Skeletal muscle cell (primary cell): ENCODE measurements around the gene DTL.

Experiments
- DNase-seq: peaks from one replicate; pipeline ENCODE4 v3.0.0-alpha.2; 2010; ENCODE audit warnings: low read depth
- H3K4me3 ChIP-seq: 2 replicates; pipeline ENCODE4 v1.5.1; 2011; ENCODE audit warnings: low read depth, mild to moderate bottlenecking, control low read depth, low read length, moderate library complexity

Gene DTL

DNA sequence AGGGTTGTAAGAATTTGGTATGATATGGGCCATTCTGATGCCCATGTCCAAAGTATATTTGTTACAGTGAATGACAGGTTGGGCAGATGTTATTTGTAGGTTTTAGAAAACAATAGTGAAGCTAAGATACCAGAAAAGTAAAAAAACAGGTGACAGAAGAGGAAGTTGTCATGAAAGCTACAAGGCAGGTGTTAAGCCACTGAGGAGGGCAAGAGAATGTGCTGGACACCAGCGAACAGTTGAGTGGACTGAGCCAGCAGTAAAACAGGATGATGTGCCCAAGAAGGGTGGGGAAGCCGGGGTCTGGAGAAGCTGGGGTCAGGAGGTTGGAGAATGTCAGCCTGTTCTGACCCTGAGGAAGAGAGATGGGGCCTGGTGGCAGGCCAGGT lies 83.3 kb downstream of the DTL start:
- no peak for DNase-seq
- H3K4me3 ChIP-seq = no peak overlapping the region

- H3K4me3 ChIP-seq = no peak overlapping the region
- no peak for DNase-seq
Observed at GRCh38 chr1:212119397-212119837, 83.9 kb downstream of the DTL start.

DNA sequence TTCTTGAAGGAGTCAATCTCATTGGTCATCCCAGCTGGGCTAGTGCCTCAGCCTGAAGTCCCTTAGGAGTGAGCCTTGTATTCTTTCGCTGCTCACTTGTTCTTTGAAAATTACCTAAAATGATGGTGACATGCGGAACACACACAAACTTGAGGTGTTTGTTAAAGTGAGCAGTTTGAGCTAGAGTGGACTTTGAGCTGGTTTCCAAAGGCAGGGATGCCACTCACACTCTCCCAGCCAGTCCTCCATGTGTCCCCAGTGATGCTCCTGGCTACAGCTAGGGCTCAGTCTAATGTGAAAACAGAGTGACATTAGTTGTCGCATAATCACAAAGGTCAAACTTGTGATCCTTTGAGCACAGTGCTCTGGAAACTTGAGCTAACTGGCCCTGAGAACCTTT lies 84.3 kb downstream of the DTL start:
- H3K4me3 ChIP-seq = no peak overlapping the region
- DNase-seq = no peak

- no peak overlapping the region for H3K4me3 ChIP-seq
- DNase-seq = no peak
Observed at GRCh38 chr1:212121779-212122178, 86.2 kb downstream of the DTL start.

GRCh38 chr1:212124690-212125582 lies 89.4 kb downstream of the DTL start:
- no peak overlapping the region for H3K4me3 ChIP-seq
- DNase-seq = no peak

- H3K4me3 ChIP-seq = no peak overlapping the region
- no peak for DNase-seq
Observed at GRCh38 chr1:212125654-212126053, 90.1 kb downstream of the DTL start.

GRCh38 chr1:212127221-212127620 lies 91.7 kb downstream of the DTL start:
- no peak overlapping the region for H3K4me3 ChIP-seq

GRCh38 chr1:212129781-212130180 lies 94.2 kb downstream of the DTL start:
- no peak overlapping the region for H3K4me3 ChIP-seq
- DNase-seq = no peak

More at GRCh38 chr1:212127221-212127620, 91.7 kb downstream of the DTL start:
- no peak for DNase-seq

DNA sequence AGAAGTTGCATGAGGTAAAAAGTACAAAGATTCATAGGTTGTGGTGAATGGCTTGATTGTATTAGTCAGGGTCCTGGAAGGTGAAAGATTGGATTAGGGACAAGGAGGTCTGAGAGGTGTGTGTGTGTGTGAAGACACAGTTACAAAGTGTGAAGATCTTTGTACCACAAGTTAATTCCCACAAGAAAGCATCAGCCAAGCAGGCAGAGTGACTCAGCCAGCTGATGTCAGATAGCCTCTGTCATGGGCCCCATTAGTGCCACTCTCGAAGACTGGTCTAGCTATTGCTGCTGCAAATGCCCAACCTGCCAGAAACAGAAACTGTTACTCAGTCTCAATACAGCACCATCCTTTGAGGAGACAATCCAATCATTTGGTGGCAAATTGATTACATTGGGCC lies 96.5 kb downstream of the DTL start:
- no peak overlapping the region for H3K4me3 ChIP-seq
- no peak for DNase-seq

- no peak for DNase-seq
- H3K4me3 ChIP-seq = no peak overlapping the region
Observed at GRCh38 chr1:212133319-212133718, 97.8 kb downstream of the DTL start.

GRCh38 chr1:212135166-212135565 lies 99.6 kb downstream of the DTL start:
- DNase-seq = no peak
- H3K4me3 ChIP-seq = no peak overlapping the region

DNA sequence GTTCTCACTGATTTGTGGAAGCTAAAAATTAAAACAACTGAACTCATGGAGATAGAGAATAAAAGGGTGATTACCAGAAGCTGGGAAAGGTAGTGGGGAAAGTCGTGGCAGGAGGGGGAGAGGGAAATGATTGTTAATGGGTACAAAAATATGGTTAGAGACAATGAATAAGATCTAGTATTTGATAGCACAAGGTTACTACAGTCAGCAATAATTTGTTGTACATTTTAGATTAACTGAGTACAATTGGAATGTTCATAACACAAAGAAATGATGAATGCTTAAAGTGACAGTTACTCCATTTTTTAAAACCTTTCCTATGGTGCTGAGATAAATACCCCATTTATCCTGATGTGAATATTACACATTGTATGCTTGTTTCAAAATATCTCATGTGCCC lies 102.3 kb downstream of the DTL start:
- no peak for DNase-seq
- H3K4me3 ChIP-seq = no peak overlapping the region

DNA sequence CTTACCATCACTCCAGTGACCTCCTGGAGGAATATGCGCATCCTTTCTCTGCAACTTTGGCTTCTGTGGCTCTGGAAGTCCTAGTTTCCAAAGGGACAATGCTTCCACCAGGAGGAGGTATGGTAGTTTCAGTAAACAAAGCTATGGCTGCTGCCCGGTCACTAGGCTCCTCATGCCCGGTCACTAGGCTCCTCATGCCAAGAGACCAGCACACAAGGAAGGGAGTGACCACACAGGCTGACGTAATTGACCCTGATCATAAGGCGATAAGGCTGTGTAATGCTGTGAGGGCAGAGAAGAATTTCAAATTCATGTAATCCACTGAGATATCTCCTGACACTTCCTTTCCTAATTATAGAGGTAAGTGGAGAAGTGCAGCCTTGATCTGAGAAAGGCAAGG lies 102.9 kb downstream of the DTL start:
- H3K4me3 ChIP-seq = no peak overlapping the region
- no peak for DNase-seq

DNA sequence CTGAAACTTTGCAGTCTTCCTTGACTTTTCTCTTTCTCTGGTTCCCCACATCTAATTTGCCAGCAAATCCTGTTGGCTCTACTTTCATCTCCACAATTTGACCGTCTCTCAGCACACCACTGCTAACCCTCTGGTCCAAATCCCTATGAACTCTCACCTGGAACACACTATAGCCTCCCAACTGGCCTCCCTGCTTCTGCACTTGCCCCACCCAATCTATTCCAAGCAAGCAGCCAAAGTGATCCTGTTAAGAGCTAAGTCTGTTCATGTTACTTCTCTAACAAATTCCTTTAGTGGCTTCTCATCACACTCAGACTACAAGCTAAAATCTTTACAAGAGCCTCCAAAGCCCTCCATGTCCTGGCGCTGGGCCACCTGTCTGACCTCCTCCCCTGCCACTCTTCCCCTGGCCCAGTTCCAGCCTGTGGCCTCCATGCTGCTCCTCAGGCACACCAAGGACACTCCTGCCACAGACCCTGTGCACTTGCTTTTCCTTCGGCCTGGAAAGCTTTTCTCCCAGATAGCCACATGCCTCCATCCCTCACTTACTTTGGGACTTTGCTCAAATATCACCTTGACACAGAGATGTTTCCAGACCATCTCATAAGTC lies 104.1 kb downstream of the DTL start:
- no peak for DNase-seq
- no peak overlapping the region for H3K4me3 ChIP-seq

GRCh38 chr1:212141404-212141803 lies 105.9 kb downstream of the DTL start:
- DNase-seq = no peak
- no peak overlapping the region for H3K4me3 ChIP-seq

DNA sequence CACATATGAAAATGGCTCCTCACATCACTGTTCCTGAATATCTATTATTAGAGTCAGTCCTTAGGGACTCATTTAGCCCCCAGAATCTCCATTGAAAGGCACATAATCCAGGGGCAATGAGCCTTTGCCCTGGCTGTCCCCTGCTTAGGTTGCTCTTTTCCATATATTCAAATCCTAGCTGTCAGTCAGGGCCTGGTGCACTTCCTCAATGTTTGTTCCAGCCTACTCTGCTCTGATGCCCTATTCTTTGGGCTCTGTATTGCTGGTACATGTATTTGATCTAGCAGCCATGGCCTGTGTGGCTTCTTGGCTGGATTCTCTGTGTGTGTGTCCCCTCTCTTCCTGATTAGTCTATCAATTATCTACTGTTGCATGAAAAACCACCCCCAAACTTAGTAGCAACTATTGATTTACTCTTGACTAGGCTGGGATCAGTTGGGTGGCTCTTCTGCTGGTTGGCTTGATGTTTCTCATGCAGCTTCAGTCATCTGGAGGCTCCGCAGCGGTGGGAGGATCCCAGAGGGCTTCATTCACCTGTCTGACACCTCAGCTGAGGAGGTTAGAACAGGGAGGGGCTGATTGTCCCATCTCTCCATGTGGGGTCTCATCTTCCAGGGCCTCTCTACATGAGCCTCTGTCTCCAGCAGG lies 107.5 kb downstream of the DTL start:
- no peak for DNase-seq
- H3K4me3 ChIP-seq = no peak overlapping the region

DNA sequence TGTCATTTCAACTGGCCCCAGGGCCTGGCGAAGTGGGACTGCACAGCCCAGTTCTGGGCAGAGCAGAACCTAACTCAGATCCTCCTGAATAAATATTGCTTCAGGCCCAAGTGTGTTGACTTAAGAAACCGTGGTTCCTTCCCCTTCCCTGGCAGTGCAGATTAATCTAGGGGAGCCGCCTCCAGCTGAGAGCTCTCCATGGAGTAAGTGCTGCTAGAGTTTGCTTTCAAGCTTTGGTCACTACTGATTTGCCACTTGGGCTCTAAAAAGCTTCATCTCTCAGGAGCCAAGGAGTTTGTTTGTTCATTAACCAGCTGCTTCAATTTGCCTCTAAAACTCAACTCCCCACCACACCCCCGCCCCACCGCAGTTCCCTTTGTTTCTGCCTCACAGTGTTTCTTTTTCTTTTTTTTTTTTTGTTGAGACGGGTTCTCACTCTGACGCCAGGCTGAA lies 112.1 kb downstream of the DTL start:
- no peak for DNase-seq
- H3K4me3 ChIP-seq = no peak overlapping the region

DNA sequence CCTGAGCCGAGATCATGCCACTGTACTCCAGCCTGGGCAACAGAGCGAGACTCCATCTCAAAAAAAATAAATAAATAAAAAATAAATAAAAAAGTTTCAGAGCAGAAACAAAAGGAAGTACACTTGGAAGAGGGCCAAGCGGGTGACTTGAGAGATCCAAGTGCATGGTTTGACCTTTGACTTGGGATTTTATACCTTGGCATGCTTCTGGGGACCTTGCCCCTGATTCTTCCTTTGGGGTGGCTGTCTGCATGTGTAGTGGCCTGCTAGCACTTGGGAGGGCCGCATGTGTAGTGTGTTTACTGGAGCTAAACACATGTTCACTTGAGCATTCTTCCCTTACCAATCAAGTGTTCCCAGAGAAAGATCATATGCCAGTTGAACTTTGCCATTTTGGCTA lies 114.0 kb downstream of the DTL start:
- DNase-seq = no peak
- no peak overlapping the region for H3K4me3 ChIP-seq

DNA sequence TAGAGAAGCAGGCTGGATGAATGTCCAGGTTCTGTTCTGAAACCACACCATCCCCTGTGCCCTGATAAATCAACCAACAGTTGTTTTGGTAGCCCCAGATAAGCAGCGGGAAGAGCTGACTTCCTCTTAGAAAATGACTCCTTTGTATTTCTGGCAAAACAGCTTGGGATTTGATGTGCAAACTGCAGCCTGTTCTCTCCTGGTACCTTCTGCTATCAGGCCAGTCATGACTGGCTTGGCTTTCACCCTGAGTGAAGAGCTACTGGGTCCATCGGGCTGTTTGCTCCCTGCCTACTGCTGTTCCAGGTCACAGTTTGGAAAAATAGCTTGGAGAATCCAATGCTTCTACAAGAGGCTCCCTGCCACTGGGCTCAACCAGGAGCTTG lies 116.8 kb downstream of the DTL start:
- no peak for DNase-seq
- H3K4me3 ChIP-seq = no peak overlapping the region

DNA sequence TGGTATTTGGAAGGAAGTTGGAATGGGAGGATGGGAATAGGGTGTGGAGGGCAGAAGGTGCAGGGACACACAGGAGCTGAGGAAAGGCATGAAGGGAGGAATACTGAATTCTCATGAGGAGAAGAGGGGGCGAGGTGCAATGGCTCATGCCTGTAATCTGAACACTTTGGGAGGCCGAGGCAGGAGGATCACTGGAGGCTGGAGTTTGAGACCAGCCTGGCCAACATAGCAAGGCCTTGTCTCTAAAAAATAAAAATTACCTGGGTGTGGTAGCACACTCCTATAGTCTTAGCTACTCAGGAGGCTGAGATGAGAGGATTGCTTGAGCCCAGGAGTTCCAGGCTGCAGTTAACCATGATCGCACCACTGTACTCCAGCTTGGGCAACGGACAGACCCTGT lies 117.3 kb downstream of the DTL start:
- H3K4me3 ChIP-seq = no peak overlapping the region
- no peak for DNase-seq

DNA sequence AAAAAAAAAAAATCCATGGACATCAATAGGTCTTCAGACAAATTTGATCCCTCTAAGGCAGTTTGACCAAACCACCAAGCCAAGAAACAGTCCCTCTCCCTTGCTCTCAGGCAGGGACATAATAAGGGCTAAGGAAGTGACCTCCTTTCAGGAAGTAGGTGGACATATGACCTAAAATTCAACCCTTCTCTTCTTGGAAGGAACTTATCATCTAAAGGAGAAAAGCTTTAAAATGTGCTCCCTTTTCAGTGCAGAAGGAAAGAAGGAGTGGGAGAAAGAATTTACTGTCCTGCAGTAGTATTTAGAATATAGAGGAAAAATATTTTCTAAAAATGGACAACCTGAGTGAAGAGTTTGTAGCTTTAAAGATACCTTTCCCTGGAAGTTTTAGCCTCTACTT lies 118.1 kb downstream of the DTL start:
- DNase-seq = no peak
- no peak overlapping the region for H3K4me3 ChIP-seq
